SK-N-SH (cell line): Measurements from ENCODE around the gene BTN1A1. TPM values are rescaled to one million over a fixed set of nuclear protein-coding genes. Genes with fewer than 3 reads are reported as not detected.
A peak's percentile ranks its signal among the peaks of the same experiment; 100 is the strongest.

Experiments
- CTCF ChIA-PET: fragments of 300-600, 350-600 bp; formaldehyde crosslinking; extraction: SDS; loops from one replicate; lab custom pipeline; 2021; lab: Yijun Ruan, JAX
- POLR2A ChIA-PET: fragments of 350-600 bp; sonication (Branson Sonifier 250); formaldehyde crosslinking; extraction: SDS; loops from one replicate; lab custom pipeline; 2020; ENCODE audit warnings: antibody characterized with exemption, inconsistent platforms; lab: Yijun Ruan, JAX
- DNase-seq: peaks from one replicate; pipeline ENCODE4 v3.0.0; 2012
- H2AFZ ChIP-seq: fragments of 200-600 bp; sonication (generic); 2 replicates; pipeline ENCODE4 v1.8.1; 2016; ENCODE audit warnings: antibody characterized with exemption, mild to moderate bottlenecking, low read depth
- H3F3A ChIP-seq: fragments of 200-600 bp; sonication (generic); replicated peaks from 2 replicates; pipeline ENCODE3; 2016; ENCODE audit warnings: antibody characterized with exemption, mild to moderate bottlenecking; ENCODE audit not compliant: insufficient read depth
- H3K27ac ChIP-seq, 2 experiments: fragments of 200-500 bp in 1 of 2; fragments of 200-600 bp in 1 of 2; sonication (Bioruptor generic) in 1 of 2; sonication (generic), shearing (Covaris generic) in 1 of 2; 2 replicates each; pipeline versions ENCODE4 v1.5.1 to v1.6.1; 2014 to 2016; ENCODE audit warnings: low read depth in 2 of 2, inconsistent platforms in 1 of 2, low read length in 1 of 2, mild to moderate bottlenecking in 1 of 2, mixed read lengths in 1 of 2
- H3K27me3 ChIP-seq: fragments of 200-600 bp; sonication (generic), shearing (Covaris generic); 2 replicates; pipeline ENCODE4 v1.6.1; 2016; ENCODE audit warnings: mixed run types; ENCODE audit not compliant: insufficient read depth
- H3K36me3 ChIP-seq, 2 experiments: fragments of 200-500 bp in 1 of 2; fragments of 200-600 bp in 1 of 2; sonication (Bioruptor generic) in 1 of 2; sonication (generic) in 1 of 2; replicated peaks in 1 of 2; 2 replicates each; pipeline versions ENCODE3 to v1.5.1; 2014 to 2016; ENCODE audit warnings: low read length in 1 of 2, mild to moderate bottlenecking in 1 of 2; ENCODE audit not compliant: insufficient read depth in 2 of 2, control insufficient read depth in 1 of 2
- H3K4me1 ChIP-seq, 2 experiments: fragments of 200-500 bp in 1 of 2; fragments of 200-600 bp in 1 of 2; sonication (Bioruptor generic) in 1 of 2; sonication (generic), shearing (Covaris generic) in 1 of 2; 2 replicates each; pipeline versions ENCODE4 v1.5.1 to v1.6.1; 2014 to 2016; ENCODE audit warnings: low read depth in 1 of 2, low read length in 1 of 2, mixed run types in 1 of 2; ENCODE audit not compliant: insufficient read depth in 2 of 2, control insufficient read depth in 1 of 2
- H3K4me2 ChIP-seq: fragments of 200-600 bp; sonication (generic), shearing (Covaris generic); 2 replicates; pipeline ENCODE4 v1.6.1; 2017; ENCODE audit warnings: mixed run types
- H3K4me3 ChIP-seq, 2 experiments: fragments of 200-500 bp in 1 of 2; fragments of 200-600 bp in 1 of 2; sonication (Bioruptor generic) in 1 of 2; sonication (generic), shearing (Covaris generic) in 1 of 2; 2 replicates each; pipeline versions ENCODE4 v1.5.1 to v1.8.1; 2014 to 2016; ENCODE audit warnings: low read depth in 2 of 2, inconsistent platforms in 1 of 2, low read length in 1 of 2, mild to moderate bottlenecking in 1 of 2, mixed read lengths in 1 of 2, moderate library complexity in 1 of 2
- H3K79me2 ChIP-seq: fragments of 200-600 bp; sonication (generic); 2 replicates; pipeline ENCODE4 v1.8.1; 2017; ENCODE audit warnings: mild to moderate bottlenecking; ENCODE audit not compliant: insufficient read depth
- H3K9ac ChIP-seq: fragments of 200-600 bp; sonication (generic); 2 replicates; pipeline ENCODE4 v1.6.1; 2017; ENCODE audit warnings: mixed run types
- H3K9me2 ChIP-seq: fragments of 200-600 bp; sonication (generic); 2 replicates; pipeline ENCODE4 v1.6.1; 2017; ENCODE audit warnings: mixed run types
- H3K9me3 ChIP-seq: fragments of 200-600 bp; sonication (generic); 2 replicates; pipeline ENCODE4 v1.6.1; 2017; ENCODE audit warnings: mixed run types, mild to moderate bottlenecking, moderate library complexity
- H4K20me1 ChIP-seq: fragments of 200-600 bp; sonication (generic); 2 replicates; pipeline ENCODE4 v1.6.1; 2017; ENCODE audit warnings: mild to moderate bottlenecking, mixed run types; ENCODE audit not compliant: insufficient read depth
- CTCF ChIP-seq: fragments of 200-600 bp; sonication (generic); IDR thresholded peaks from 2 replicates; pipeline ENCODE4 v1.6.1; 2017; ENCODE audit warnings: antibody characterized with exemption, mild to moderate bottlenecking, moderate library complexity
- ELF1 ChIP-seq: IDR thresholded peaks from 2 replicates; pipeline ENCODE4 v1.4.0; 2012
- EZH2phosphoT487 ChIP-seq: fragments of 200-600 bp; sonication (generic); IDR thresholded peaks from 2 replicates; pipeline ENCODE4 v1.6.1; 2017; ENCODE audit warnings: low read depth, mixed run types, mild to moderate bottlenecking, antibody characterized with exemption, moderate library complexity, borderline replicate concordance
- FOXJ3 ChIP-seq: sonication (generic); formaldehyde crosslinking; IDR thresholded peaks from 2 replicates; pipeline ENCODE4 v1.5.1; 2020; ENCODE audit warnings: mild to moderate bottlenecking, missing genetic modification reagents
- FOXM1 ChIP-seq: IDR thresholded peaks from 2 replicates; pipeline ENCODE4 v1.4.0; 2012; ENCODE audit warnings: low read depth, mild to moderate bottlenecking
- GABPA ChIP-seq: IDR thresholded peaks from 2 replicates; pipeline ENCODE4 v1.4.0; 2012; ENCODE audit warnings: low read depth, mild to moderate bottlenecking
- MEF2A ChIP-seq: IDR thresholded peaks from 2 replicates; pipeline ENCODE4 v1.4.0; 2012; ENCODE audit warnings: low read depth, borderline replicate concordance
- MXI1 ChIP-seq: IDR thresholded peaks from 2 replicates; pipeline ENCODE4 v1.6.1; 2012; ENCODE audit warnings: mild to moderate bottlenecking, low read depth, low read length, improper control_type of control experiment
- POLR2AphosphoS5 ChIP-seq: IDR thresholded peaks from 2 replicates; pipeline ENCODE4 v1.6.1; 2012; ENCODE audit warnings: low read depth, low read length
- RCOR1 ChIP-seq: fragments of 150-350 bp; IDR thresholded peaks from 2 replicates; pipeline ENCODE4 v1.6.1; 2017; ENCODE audit warnings: antibody characterized with exemption, low read length
- REST ChIP-seq: IDR thresholded peaks from 2 replicates; pipeline ENCODE4 v1.6.1; 2012; ENCODE audit warnings: mild to moderate bottlenecking, low read depth, low read length, moderate library complexity
- SIN3A ChIP-seq: IDR thresholded peaks from 2 replicates; pipeline ENCODE4 v1.6.1; 2012; ENCODE audit warnings: low read depth, mild to moderate bottlenecking, low read length, moderate library complexity, borderline replicate concordance
- SMC3 ChIP-seq: IDR thresholded peaks from 2 replicates; pipeline ENCODE4 v1.6.1; 2012; ENCODE audit warnings: low read depth, low read length, improper control_type of control experiment
- TEAD4 ChIP-seq: IDR thresholded peaks from 2 replicates; pipeline ENCODE4 v1.4.0; 2012; ENCODE audit warnings: mild to moderate bottlenecking, borderline replicate concordance; ENCODE audit not compliant: insufficient read depth
- USF2 ChIP-seq: fragments of 150-350 bp; IDR thresholded peaks from 2 replicates; pipeline ENCODE4 v1.6.1; 2017; ENCODE audit warnings: antibody characterized with exemption, low read length, low read depth, borderline replicate concordance
- WGBS: methylation state at CpG from one replicate; pipeline ENCODE4 v1.1.6; 2017; ENCODE audit warnings: low lambda C conversion rate; 5-methylcytosine and 5-hydroxymethylcytosine counted together
- polyA plus RNA-seq, 3 experiments: library from polyadenylated mRNA; depleted of rRNA; stranded (reverse); fragments of >200 nt; gene quantifications; 2 replicates each; pipeline ENCODE4 v1.2.3, GENCODE V29; 2012
- TF ChIP-seq, protein P1 (sequence below): IDR thresholded peaks from 2 replicates; pipeline ENCODE4 v1.4.0; 2012; ENCODE audit warnings: low read depth, borderline replicate concordance
- TF ChIP-seq, protein P2 (sequence below): fragments of 150-350 bp; IDR thresholded peaks from 2 replicates; pipeline ENCODE4 v1.6.1; 2016; ENCODE audit warnings: mild to moderate bottlenecking, low read depth, low read length

Gene BTN1A1
- polyA plus RNA-seq, 1 of the 3 experiments (the other 2 are of a cell fraction): not detected

DNA sequence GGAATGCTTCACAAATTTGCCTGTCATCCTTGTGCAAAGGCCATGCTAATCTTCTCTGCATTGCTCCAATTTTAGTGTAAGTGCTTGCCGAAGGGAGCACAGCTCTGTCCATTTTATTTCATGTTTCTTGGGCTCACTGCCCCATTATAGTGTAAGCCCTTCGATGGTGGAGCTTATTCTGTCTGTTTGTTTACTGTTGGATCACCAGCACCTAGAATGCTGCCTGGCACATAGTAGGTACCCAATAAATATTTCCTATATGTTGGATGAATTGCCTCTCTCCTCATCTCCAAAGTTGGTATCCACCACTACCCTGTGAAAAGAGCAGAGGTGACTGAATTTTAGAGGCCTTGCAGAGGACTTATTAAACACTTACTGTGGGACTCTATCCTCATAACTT lies 19.3 kb downstream of the BTN1A1 start (continued):
- TF ChIP-seq REST (no peak), ELF1 (no peak)

DNA sequence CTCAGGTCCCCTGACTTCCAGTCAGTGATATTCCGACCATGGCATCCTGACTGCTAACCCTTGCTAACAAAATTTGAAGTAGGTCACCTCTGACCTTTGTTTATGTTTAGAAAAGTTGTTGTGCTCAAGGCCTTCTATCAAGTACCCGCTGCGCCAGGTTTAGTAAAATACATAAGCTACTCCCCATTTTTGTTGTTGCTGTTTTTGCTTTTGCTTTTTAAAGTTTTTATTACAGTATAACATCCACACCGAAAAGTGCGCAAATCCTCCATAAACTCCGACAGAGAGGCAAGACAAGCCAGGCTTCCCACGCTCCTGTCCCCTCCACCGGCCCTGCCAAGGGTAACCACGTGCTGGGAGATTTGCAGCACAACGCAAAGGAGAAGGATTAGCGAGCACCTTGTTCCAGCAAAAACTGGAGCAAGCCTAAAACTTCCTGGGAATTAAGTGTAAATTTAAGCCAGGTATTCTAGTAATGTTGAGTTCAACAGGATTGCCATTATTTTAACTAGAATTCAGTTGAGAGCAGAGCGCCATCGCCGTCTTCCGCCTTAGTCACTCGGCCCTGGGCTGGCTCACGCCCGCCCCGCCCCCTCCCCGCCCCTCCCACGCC lies 20.2 kb downstream of the BTN1A1 start:
- Histone ChIP-seq H3K27ac (peak overlapping the region; percentile 76 to 81), H2AFZ (peak overlapping the region; percentile 91), H3K9ac (peak overlapping the region; percentile 54; the same call in 1 of the 2 replicates), H3K4me2 (peak overlapping the region; percentile 51; the same call in 1 of the 2 replicates), H3K36me3 (no peaks in the 10 kb centered on the region), H3K9me2 (no peaks in the 10 kb centered on the region), H3K79me2 (no peaks in the 10 kb centered on the region), H3K27me3 (no peaks in the 10 kb centered on the region), H3K9me3 (no peaks in the 10 kb centered on the region), H3K4me3 (peak overlapping the region; percentile 39 to 44; a peak in 3 of 4 replicates), H4K20me1 (no peaks in the 10 kb centered on the region), H3K4me1 (peaks cover 3 to 5% of the 10 kb centered on the region in 2 experiments; a peak in 2 of 4 replicates), H3F3A (peaks cover 12% of the 10 kb centered on the region)
- DNase-seq: no peak
- ChIA-PET CTCF (interaction anchor here (1.0 to 2.0 kb wide), 2 partner anchors 46 to 179 kb away, joined by 4 to 10 read pairs; no protein-coding TSS in a partner anchor), POLR2A (no interaction called here)
- WGBS: 41% methylated on average over 15 of the region's 21 CpGs
- no peak for TF ChIP-seq CTCF
- no peak for TF ChIP-seq MEF2A
- TF ChIP-seq MXI1: peak; percentile 92; the same call in 1 of the 2 replicates
- TF ChIP-seq FOXJ3 (CRISPR knock-in tag): no peak
- TF ChIP-seq REST: no peak
- TF ChIP-seq SIN3A: 0 out of 2 replicates have a peak, but pooled peaks have one; percentile 4
- TF ChIP-seq, protein P1, sequence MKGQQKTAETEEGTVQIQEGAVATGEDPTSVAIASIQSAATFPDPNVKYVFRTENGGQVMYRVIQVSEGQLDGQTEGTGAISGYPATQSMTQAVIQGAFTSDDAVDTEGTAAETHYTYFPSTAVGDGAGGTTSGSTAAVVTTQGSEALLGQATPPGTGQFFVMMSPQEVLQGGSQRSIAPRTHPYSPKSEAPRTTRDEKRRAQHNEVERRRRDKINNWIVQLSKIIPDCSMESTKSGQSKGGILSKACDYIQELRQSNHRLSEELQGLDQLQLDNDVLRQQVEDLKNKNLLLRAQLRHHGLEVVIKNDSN: no peak
- no peak for TF ChIP-seq USF2
- TF ChIP-seq FOXM1: no peak
- TF ChIP-seq RCOR1: no peak
- 0 out of 2 replicates have a peak, but pooled peaks have one; percentile 50 for TF ChIP-seq ELF1
- TF ChIP-seq POLR2AphosphoS5: peak; percentile 33; the same call in 1 of the 2 replicates
- TF ChIP-seq, protein P2, sequence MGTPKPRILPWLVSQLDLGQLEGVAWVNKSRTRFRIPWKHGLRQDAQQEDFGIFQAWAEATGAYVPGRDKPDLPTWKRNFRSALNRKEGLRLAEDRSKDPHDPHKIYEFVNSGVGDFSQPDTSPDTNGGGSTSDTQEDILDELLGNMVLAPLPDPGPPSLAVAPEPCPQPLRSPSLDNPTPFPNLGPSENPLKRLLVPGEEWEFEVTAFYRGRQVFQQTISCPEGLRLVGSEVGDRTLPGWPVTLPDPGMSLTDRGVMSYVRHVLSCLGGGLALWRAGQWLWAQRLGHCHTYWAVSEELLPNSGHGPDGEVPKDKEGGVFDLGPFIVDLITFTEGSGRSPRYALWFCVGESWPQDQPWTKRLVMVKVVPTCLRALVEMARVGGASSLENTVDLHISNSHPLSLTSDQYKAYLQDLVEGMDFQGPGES: no peak
- no peak for TF ChIP-seq SMC3
- TF ChIP-seq TEAD4: no peak
- TF ChIP-seq EZH2phosphoT487: no peak
- no peak for TF ChIP-seq GABPA
